GM10248 (cell line): ENCODE measurements around the gene DIO3.

ENCODE experiments used
- CTCF ChIA-PET: fragments of 300-600 bp; sonication (Branson Sonifier 250); formaldehyde crosslinking; extraction: SDS; loops from one replicate; lab custom pipeline; 2021; ENCODE audit warnings: antibody characterized with exemption; lab: Yijun Ruan, JAX
- POLR2A ChIA-PET: fragments of 350-650 bp; sonication (Branson Sonifier 250); formaldehyde crosslinking; extraction: SDS; loops from one replicate; lab custom pipeline; 2020; ENCODE audit warnings: antibody characterized with exemption; lab: Yijun Ruan, JAX
- DNase-seq: peaks from one replicate; pipeline ENCODE4 v3.0.0; 2012; ENCODE audit errors: extremely low spot score
- TF ChIP-seq, protein P1 (sequence below): IDR thresholded peaks from 2 replicates; pipeline ENCODE4 v1.5.1; 2012; ENCODE audit warnings: mild to moderate bottlenecking, low read depth; ENCODE audit errors: extremely low read depth, missing control alignments, control extremely low read depth

Gene DIO3

DNA sequence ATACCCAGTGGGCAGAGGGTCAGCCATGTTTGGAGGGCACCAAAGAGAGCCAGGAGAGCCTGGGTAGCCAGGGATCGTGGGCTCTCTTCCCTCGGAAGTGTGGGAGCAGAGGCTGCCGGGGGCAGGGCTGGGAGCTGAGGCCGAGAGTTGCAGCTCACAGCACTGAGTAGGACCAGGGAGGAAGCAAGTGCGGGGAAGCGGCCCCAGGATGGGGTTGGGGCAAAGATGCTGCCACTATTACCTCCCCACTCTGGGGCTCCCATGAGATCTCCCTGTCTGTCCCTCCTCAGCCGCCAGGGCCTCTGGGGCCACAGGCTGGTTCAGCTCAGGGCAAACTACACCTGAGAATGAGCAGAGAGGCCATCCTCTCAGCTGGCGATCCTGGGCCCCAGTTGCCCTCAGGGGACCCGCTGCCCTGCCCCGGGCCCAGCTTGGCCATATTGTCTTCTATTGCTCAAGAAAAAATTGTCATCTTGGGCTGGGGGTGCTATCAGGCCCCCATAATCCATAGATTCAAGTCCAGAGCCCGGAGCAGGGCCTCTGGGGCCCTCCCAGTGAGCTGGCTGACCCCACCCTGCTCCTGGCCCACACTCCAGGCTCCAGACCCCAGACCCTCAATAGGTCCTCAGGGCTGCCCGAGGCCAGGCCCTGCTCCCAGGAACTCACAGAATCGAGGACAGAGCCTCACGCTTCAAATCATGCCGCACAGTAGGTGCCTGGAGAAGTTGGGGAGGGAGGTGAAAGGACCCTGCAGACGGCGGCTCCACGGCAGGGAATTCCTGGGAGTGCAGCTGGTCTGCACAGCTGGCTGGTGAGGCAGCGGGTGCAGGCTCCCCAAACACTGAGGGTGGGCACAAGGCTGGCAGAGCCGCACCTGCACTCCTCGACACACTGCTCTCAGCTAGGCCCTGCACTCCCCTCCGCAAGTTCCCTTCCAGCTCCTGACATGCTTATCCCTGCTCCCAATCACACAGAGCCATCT is 20.5 kb upstream of the DIO3 start:
- CTCF ChIA-PET, result no interaction called here
- TF ChIP-seq, protein P1, sequence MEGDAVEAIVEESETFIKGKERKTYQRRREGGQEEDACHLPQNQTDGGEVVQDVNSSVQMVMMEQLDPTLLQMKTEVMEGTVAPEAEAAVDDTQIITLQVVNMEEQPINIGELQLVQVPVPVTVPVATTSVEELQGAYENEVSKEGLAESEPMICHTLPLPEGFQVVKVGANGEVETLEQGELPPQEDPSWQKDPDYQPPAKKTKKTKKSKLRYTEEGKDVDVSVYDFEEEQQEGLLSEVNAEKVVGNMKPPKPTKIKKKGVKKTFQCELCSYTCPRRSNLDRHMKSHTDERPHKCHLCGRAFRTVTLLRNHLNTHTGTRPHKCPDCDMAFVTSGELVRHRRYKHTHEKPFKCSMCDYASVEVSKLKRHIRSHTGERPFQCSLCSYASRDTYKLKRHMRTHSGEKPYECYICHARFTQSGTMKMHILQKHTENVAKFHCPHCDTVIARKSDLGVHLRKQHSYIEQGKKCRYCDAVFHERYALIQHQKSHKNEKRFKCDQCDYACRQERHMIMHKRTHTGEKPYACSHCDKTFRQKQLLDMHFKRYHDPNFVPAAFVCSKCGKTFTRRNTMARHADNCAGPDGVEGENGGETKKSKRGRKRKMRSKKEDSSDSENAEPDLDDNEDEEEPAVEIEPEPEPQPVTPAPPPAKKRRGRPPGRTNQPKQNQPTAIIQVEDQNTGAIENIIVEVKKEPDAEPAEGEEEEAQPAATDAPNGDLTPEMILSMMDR, result no peak
- POLR2A ChIA-PET, result no interaction called here
- no peak for DNase-seq

DNA sequence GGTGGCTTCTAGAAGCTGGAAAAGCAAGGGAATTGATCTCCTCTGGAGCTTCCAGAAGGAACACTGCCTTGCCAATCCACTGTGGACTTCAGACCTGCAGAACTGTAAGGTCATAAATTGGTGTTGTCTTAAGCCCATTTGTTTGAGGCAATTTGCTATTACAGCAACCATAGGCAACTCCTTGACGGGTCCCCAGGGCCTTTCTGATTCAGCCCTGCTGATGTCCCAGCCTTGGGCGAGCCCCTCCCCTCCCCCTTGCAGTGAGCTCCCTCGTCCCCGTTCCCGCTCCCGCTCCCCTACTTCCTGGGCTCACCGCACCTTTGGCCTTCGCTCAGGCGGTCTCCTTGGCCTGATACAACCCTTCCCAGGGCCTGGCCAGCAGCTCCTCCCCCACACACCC is 18.9 kb upstream of the DIO3 start:
- POLR2A ChIA-PET, result no interaction called here

DNA sequence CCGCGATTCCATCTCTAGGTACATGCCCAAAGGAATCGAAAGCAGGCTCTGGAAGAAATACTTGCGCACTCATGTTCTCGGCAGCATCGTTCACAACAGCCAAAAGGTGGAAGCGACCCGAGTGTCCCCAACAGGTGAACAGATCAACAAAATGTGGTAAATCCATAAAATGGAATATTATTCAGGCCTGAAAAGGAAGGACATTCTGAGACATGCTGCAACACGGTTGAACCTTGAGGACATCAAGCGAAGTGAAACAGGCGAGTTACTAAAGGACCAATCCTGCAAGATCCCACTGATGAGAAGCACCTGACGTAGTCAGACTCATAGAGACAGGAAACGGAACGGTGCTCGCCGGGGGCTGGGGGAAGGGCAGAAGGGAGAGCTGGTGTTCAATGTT is 17.5 kb upstream of the DIO3 start:
- DNase-seq, result no peak
- ChIA-PET POLR2A (no interaction called here), CTCF (no interaction called here)
- TF ChIP-seq, protein P1, result no peak

More for the DNA sequence above, 18.9 kb upstream of the DIO3 start:
- TF ChIP-seq, protein P1, result no peak
- CTCF ChIA-PET, result no interaction called here
- no peak for DNase-seq

DNA sequence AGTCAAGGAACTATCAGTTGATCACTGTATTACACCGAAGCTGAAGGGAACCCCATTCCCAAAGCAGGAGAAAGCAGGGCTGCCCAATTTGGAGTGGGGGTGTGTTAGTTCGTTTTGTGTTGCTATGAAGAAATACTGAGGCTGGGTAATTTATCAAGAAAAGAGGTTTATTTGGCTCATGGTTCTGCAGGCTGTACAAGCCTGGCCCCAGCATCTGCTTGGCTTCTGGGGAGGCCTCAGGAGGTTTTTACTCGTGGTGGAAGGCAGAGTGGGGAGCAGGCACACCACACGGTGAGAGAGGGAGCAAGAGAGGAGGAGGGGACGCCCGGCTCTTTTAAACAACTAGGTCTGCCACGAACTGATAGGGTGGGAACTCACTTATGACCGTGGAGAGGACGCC is 16.7 kb upstream of the DIO3 start:
- no peak for DNase-seq
- TF ChIP-seq, protein P1, result no peak
- CTCF ChIA-PET, result no interaction called here
- POLR2A ChIA-PET, result no interaction called here

DNA sequence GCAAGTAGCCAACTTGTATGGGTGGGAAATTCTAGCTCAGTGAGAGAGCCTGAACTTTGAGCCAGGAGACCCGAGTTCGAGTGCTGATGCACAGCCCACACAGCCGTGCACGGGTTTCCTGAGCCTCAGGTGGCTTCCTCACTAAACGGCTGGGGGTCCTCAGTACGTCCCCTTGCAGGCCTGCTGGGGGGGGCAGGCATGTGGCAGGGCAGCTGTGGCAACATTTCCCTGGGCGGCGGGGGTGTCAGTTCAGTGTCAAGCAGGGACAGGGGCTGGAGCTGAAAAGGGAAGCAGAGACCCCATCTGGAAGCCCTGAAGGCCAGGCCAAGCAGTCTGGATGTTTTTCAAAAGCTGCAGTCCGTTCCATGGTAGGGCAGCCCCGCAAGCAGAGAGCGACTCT is 14.6 kb upstream of the DIO3 start:
- CTCF ChIA-PET, result no interaction called here
- TF ChIP-seq, protein P1, result no peak
- POLR2A ChIA-PET, result no interaction called here
- DNase-seq, result no peak

DNA sequence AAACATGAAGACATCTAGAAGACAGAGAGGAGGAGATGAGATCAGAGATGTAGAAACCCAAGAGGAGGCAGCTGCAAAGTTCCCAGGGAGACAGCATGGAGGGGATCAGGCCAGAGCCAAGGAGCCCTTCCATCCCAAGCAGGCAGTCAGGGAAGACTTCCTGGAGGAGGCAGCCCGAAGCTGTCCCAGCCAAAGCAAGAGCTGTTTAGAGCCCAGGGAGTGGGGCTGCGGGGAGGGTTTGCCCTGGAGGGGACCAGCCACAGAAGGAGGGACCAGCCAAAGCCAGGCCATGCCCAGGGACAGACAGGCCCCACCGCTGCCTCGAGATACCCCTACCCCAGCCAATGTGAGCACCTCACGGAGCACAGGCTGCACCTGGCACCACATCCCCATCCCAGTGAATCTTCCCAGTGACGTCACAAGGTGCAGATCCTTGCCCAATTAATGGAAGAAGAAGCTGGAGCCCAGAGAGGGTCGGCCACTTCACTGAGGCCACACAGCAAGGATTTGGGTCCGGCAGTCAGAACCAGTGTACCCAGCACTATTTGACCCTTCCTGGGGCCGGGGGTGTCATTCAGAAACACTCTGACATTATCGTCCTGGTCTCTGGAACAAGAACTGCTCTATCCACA is 14.1 kb upstream of the DIO3 start:
- no peak for DNase-seq
- TF ChIP-seq, protein P1, result no peak
- POLR2A ChIA-PET, result no interaction called here
- CTCF ChIA-PET, result no interaction called here
